ENCODE data around the gene OPCML.

DNA sequence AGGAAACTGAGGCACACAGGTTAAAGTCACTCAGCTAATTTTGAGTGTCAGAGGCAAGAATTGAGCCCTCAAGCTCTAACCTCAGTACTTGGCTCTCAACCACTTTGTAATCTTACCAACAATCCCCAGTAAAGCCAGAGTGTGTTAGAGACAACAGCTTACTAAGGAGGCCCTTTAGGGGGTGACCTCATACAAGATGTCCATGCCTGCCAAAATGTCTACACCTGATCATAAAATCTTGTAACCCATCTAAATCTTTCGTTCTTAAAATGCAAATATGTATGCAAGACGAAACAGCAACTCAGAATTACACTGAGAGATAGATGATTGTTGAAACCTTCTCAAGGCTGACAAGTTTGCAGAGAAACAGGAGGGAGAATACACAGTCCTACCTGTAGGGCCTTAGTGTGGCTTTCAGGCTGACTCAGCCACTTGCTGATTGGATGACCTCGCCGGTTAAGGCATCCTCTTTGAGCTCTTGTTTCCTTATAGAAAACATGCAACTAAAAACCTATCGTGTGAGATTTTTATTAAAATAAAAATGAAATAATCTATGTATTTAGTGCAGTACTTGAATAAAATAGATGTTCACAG lies 143.2 kb downstream of the OPCML start:
- no peak for TF ChIP-seq POLR2A (IDR thresholded peaks at IDR 0.05)
- TF ChIP-seq, protein P1, sequence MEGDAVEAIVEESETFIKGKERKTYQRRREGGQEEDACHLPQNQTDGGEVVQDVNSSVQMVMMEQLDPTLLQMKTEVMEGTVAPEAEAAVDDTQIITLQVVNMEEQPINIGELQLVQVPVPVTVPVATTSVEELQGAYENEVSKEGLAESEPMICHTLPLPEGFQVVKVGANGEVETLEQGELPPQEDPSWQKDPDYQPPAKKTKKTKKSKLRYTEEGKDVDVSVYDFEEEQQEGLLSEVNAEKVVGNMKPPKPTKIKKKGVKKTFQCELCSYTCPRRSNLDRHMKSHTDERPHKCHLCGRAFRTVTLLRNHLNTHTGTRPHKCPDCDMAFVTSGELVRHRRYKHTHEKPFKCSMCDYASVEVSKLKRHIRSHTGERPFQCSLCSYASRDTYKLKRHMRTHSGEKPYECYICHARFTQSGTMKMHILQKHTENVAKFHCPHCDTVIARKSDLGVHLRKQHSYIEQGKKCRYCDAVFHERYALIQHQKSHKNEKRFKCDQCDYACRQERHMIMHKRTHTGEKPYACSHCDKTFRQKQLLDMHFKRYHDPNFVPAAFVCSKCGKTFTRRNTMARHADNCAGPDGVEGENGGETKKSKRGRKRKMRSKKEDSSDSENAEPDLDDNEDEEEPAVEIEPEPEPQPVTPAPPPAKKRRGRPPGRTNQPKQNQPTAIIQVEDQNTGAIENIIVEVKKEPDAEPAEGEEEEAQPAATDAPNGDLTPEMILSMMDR (IDR thresholded peaks at IDR 0.05), result no peak
